Activated T-helper 2 cell treated with anti-CD3 and anti-CD28 coated beads, Interferon-gamma antibody, Interleukin-2, Interleukin-4, amounts not matched to agents 10 μg/mL and 5 μg/mL and 100 μg/mL, durations not matched to agents 14 hours and 24 hours and 36 hours (primary cell): Measurements from ENCODE around the gene ASB1. TPM values are rescaled to one million over a fixed set of nuclear protein-coding genes. Genes with fewer than 3 reads are reported as not detected.

Experiments used
- DNase-seq: peaks from one replicate; pipeline ENCODE4 v3.0.0; 2021; ENCODE audit warnings: low spot score
- H3K27ac Mint-ChIP-seq: one replicate; pipeline ENCODE4 v1.8.0; 2021; ENCODE audit warnings: mixed read lengths
- H3K27me3 Mint-ChIP-seq: one replicate; pipeline ENCODE4 v1.8.0; 2021; ENCODE audit warnings: low read depth, mixed read lengths
- H3K36me3 Mint-ChIP-seq: one replicate; pipeline ENCODE4 v1.8.0; 2021; ENCODE audit warnings: low read depth, mixed read lengths
- H3K4me1 Mint-ChIP-seq: one replicate; pipeline ENCODE4 v1.8.0; 2021; ENCODE audit warnings: low read depth, mixed read lengths
- H3K4me3 Mint-ChIP-seq: one replicate; pipeline ENCODE4 v1.8.0; 2021; ENCODE audit warnings: low read depth, mild to moderate bottlenecking, moderate library complexity, mixed read lengths
- H3K9me3 Mint-ChIP-seq: one replicate; pipeline ENCODE4 v1.8.0; 2021; ENCODE audit warnings: mixed read lengths
- intact Hi-C: fragments of 100-400 bp; cut with micrococcal nuclease; formaldehyde crosslinking; loops from one replicate; pipeline ENCODE4 v1.15.1; 2023
- total RNA-seq: library from RNA; stranded (reverse); gene quantifications from 2 replicates; pipeline ENCODE4 v1.2.3, GENCODE V29; 2022

Gene ASB1
- total RNA-seq, 1 donor from 2014 or later: 36.3 TPM

- Mint-ChIP-seq H3K9me3 (peaks cover 3% of the 10 kb centered on the region), H3K4me1 (peaks cover 2% of the 10 kb centered on the region), H3K27me3 (peaks cover under 1% of the 10 kb centered on the region), H3K27ac (no peak overlapping the region), H3K4me3 (no peak overlapping the region), H3K36me3 (no peaks in the 10 kb centered on the region)
- intact Hi-C loops: no loop called here
- no peak for DNase-seq
Measured at GRCh38 chr2:238461491-238461890, 34.8 kb downstream of the ASB1 start.

DNA sequence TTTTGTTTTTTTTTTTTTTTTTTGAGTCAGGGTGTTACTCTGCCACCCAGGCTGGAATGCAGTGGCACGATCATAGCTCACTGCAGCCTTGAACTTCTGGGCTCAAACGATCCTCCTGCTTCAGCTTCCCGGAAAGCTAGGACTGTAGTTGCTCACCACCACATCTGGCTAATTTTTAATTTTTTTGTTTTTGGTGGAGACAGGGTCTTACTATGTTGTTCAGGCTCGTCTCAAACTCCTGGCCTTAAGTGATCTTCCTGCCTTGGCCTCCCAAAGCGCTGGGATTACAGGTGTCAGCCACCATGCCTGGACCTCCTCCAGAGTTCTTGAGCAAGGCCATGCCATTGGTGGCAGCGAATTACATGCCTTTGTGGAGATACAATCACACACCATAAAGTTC, 35.2 kb downstream of the ASB1 start:
- H3K4me3 Mint-ChIP-seq: no peak overlapping the region
- H3K27me3 Mint-ChIP-seq: no peaks in the 10 kb centered on the region
- H3K4me1 Mint-ChIP-seq: peaks cover 2% of the 10 kb centered on the region
- no peak for DNase-seq
- no peaks in the 10 kb centered on the region for H3K36me3 Mint-ChIP-seq
- no peak overlapping the region for H3K27ac Mint-ChIP-seq
- intact Hi-C loops: loop anchor here (2.0 kb wide), 1 partner anchor 105 kb away; no protein-coding TSS in a partner anchor
- H3K9me3 Mint-ChIP-seq: no peaks in the 10 kb centered on the region

DNA sequence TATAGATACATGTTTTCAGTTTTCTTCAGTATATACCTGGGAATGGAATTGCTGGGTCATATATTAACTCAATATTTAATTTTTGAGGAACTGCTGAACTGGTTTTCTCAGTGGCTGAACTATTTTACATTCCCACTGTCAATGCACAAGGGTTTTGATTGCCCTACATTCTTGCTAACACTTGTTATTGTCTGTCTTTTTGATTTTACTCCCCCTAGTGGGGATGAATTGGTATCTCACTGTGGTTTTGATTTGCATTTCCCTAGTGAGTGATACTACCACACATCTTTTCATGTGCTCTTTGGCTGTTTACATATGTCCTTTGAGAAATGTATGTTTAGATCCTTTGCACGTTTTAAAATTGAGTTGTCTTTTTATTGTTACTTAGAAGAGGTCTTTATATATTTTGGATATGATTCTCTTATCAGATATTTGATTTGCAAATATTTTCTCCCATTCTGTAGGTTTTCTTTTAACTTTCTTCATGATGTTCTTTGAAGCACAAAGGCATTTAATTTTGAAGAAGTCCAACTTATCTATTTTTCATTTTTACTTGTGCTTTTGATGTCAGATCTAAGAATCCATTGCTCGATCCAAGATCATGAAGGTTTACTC, 36.2 kb downstream of the ASB1 start:
- Mint-ChIP-seq H3K27ac (no peak overlapping the region), H3K4me3 (no peak overlapping the region), H3K27me3 (no peaks in the 10 kb centered on the region), H3K4me1 (peaks cover 2% of the 10 kb centered on the region), H3K36me3 (no peaks in the 10 kb centered on the region), H3K9me3 (no peaks in the 10 kb centered on the region)
- no peak for DNase-seq
- intact Hi-C loops: loop anchor here (1.0 to 2.0 kb wide), 2 partner anchors 93 to 106 kb away; no protein-coding TSS in a partner anchor

DNA sequence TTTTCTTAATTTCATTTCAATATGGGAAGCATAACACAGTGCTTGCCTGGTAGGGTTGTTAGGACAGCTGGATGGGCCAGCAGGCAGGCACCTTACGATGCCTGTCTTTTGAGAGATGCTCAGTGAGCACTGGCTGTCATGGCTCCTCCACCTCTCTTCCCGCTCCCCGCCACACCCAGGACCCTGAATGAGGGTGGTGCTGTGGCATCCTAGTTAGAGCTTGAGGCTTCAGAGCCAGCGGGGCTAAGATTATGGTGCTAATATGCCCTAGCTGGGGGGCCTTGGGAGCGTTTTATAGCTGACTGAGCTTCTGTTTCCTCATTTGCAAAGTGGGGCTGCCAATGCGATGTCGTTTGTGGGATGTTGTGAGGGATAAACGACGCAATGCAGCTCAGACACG, 37.7 kb downstream of the ASB1 start:
- intact Hi-C loops: no loop called here
- no peak for DNase-seq
- H3K36me3 Mint-ChIP-seq: no peaks in the 10 kb centered on the region
- H3K4me3 Mint-ChIP-seq: no peak overlapping the region
- peaks cover 5% of the 10 kb centered on the region for H3K27me3 Mint-ChIP-seq
- peaks cover 2% of the 10 kb centered on the region for H3K4me1 Mint-ChIP-seq
- H3K9me3 Mint-ChIP-seq: peaks cover 7% of the 10 kb centered on the region
- no peak overlapping the region for H3K27ac Mint-ChIP-seq

DNA sequence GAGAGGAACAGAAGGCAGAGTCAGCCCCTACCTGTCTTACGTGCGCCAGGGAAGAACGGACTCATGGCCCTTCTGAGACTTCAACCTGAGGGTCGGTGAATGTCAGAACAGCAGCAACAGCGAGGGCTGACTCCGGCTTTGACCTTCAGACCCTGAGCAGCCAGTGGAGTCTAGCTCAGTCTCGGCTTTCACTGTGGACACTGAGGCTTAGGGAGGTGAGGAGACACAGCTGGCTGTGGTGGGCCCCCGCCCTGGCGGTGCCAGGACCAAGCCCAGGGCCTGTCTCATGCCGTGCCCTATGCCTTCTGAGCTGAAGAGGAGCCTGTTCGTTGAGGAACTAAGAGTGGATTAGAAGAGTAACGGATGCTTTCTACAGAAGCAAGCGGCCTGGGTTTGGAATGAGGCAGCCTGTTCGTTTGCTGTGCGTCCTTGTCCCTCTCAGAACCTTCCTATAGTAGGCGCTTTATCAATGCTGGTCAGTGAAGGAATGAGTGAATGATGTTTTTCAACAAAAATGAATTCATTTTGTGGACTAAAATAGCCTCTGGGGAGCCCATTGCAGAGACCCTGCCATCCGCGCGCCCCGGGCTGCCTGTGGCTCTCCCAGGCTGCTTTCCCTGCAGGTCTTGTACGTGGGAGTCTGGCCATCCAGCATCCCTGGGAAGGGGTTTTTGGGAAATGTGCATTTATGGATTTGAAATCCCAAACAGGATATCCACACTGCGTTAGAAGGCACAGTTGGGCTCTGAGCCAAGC, 38.9 kb downstream of the ASB1 start:
- no peak for DNase-seq
- no peak overlapping the region for H3K4me3 Mint-ChIP-seq
- H3K36me3 Mint-ChIP-seq: peaks cover 5% of the 10 kb centered on the region
- no peak overlapping the region for H3K27ac Mint-ChIP-seq
- intact Hi-C loops: no loop called here
- peaks cover 14% of the 10 kb centered on the region for H3K9me3 Mint-ChIP-seq
- peaks cover 2% of the 10 kb centered on the region for H3K4me1 Mint-ChIP-seq
- peaks cover 5% of the 10 kb centered on the region for H3K27me3 Mint-ChIP-seq

GRCh38 chr2:238466243-238466756, 39.6 kb downstream of the ASB1 start:
- no peak for DNase-seq
- H3K4me1 Mint-ChIP-seq: no peaks in the 10 kb centered on the region
- intact Hi-C loops: no loop called here
- H3K27me3 Mint-ChIP-seq: peaks cover 9% of the 10 kb centered on the region
- H3K9me3 Mint-ChIP-seq: peaks cover 15% of the 10 kb centered on the region
- peaks cover 5% of the 10 kb centered on the region for H3K36me3 Mint-ChIP-seq
- no peak overlapping the region for H3K27ac Mint-ChIP-seq
- H3K4me3 Mint-ChIP-seq: no peak overlapping the region

DNA sequence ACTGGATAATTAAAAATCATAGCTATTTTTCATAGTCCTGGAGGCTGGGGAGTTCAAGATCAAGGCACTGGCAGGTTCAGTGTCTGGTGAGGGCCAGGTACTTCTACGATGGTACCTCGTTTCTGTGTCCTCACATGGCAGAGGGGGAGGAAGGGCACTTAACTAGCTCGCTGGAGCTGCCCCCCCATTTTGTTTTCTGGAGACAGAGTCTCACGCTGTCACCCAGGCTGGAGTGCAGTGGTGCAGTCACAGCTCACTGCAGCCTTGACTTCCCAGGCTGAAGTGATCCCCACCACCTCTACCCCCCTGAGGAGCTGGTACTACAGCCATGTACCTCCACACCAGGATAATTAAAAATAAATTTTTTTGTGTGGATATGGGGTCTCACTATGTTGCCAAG, 40.3 kb downstream of the ASB1 start:
- Mint-ChIP-seq H3K9me3 (peaks cover 18% of the 10 kb centered on the region), H3K4me3 (no peak overlapping the region), H3K27ac (no peak overlapping the region), H3K36me3 (peaks cover 5% of the 10 kb centered on the region), H3K4me1 (no peaks in the 10 kb centered on the region), H3K27me3 (peaks cover 12% of the 10 kb centered on the region)
- DNase-seq: no peak
- intact Hi-C loops: no loop called here

GRCh38 chr2:238467792-238468191, 41.1 kb downstream of the ASB1 start:
- H3K4me3 Mint-ChIP-seq: no peak overlapping the region
- no peak for DNase-seq
- H3K36me3 Mint-ChIP-seq: peaks cover 10% of the 10 kb centered on the region
- peaks cover 26% of the 10 kb centered on the region for H3K9me3 Mint-ChIP-seq
- intact Hi-C loops: no loop called here
- H3K27me3 Mint-ChIP-seq: peaks cover 17% of the 10 kb centered on the region
- H3K27ac Mint-ChIP-seq: no peak overlapping the region
- H3K4me1 Mint-ChIP-seq: no peaks in the 10 kb centered on the region

- H3K36me3 Mint-ChIP-seq: peaks cover 11% of the 10 kb centered on the region
- no peaks in the 10 kb centered on the region for H3K4me1 Mint-ChIP-seq
- peaks cover 39% of the 10 kb centered on the region for H3K9me3 Mint-ChIP-seq
- H3K4me3 Mint-ChIP-seq: no peak overlapping the region
- intact Hi-C loops: no loop called here
- no peak overlapping the region for H3K27ac Mint-ChIP-seq
- no peak for DNase-seq
- H3K27me3 Mint-ChIP-seq: peaks cover 20% of the 10 kb centered on the region
Measured at GRCh38 chr2:238469155-238469554, 42.4 kb downstream of the ASB1 start.

DNA sequence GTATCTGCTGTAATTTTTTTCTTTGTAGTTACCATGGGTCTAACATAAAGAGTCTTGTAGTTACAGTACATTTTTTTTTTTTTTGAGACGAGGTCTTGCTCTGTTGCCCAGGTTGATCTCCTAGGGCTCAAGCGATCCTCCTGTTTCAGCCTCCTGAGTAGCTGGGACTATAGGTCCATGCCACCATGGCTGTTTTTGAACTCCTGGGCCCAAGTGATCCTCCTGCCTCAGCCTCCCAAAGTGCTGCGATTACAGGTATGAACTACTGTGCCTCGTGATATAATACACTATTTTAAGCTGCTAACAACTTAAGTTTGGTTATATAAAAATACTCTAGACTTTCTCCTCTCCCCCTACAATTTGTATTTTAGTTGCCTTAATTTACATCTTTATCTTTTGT, 46.3 kb downstream of the ASB1 start:
- peaks cover 20% of the 10 kb centered on the region for H3K27me3 Mint-ChIP-seq
- H3K4me1 Mint-ChIP-seq: no peaks in the 10 kb centered on the region
- H3K27ac Mint-ChIP-seq: no peak overlapping the region
- H3K36me3 Mint-ChIP-seq: peaks cover 11% of the 10 kb centered on the region
- peaks cover 46% of the 10 kb centered on the region for H3K9me3 Mint-ChIP-seq
- DNase-seq: no peak
- H3K4me3 Mint-ChIP-seq: no peak overlapping the region
- intact Hi-C loops: no loop called here

DNA sequence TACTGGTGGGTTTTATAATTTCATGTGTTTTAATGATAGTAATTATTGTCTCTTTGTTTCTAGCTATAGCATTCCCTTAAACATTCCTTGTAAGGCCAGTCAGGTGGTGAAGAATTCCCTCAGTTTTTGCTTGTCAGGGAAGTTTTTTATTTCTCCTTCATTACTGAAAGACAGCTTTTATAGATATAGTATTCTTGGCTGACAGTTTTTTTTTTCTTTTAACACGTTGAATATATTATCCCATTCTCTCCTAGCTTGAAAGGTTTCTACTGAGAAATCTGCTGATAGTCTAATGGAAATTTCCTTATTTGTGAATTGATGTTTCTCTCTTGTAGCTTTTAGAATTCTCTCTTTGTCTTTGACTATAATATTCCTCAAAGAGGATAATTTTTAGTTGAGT, 46.8 kb downstream of the ASB1 start:
- intact Hi-C loops: no loop called here
- Mint-ChIP-seq H3K4me1 (no peaks in the 10 kb centered on the region), H3K27me3 (peaks cover 20% of the 10 kb centered on the region), H3K36me3 (peaks cover 11% of the 10 kb centered on the region), H3K4me3 (no peak overlapping the region), H3K27ac (no peak overlapping the region), H3K9me3 (peaks cover 45% of the 10 kb centered on the region)
- DNase-seq: no peak

DNA sequence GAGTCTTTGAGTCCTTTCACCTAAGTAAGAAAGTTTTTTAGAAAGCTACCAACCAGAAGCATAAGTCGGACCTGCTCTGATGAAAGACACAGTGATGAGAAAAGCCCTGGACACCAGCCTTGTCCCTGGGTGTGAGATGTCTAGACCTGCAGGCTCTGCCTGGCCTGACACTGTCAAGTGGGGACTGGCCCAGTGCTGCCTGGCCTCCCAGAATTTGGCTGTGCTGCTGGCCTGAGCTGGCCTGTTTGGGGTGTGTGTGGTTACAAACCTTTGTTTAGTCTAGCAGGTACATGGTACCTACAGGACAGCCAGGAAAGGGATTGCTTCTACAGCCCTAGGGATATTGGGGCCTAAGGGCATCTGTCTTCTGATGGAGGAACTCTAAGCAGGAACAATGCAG, 48.3 kb downstream of the ASB1 start:
- no peaks in the 10 kb centered on the region for H3K4me1 Mint-ChIP-seq
- intact Hi-C loops: no loop called here
- no peak for DNase-seq
- peaks cover 15% of the 10 kb centered on the region for H3K27me3 Mint-ChIP-seq
- peaks cover 39% of the 10 kb centered on the region for H3K9me3 Mint-ChIP-seq
- H3K36me3 Mint-ChIP-seq: peaks cover 9% of the 10 kb centered on the region
- no peak overlapping the region for H3K27ac Mint-ChIP-seq
- no peak overlapping the region for H3K4me3 Mint-ChIP-seq

GRCh38 chr2:238475566-238475965, 48.8 kb downstream of the ASB1 start:
- intact Hi-C loops: no loop called here
- peaks cover 6% of the 10 kb centered on the region for H3K36me3 Mint-ChIP-seq
- no peak overlapping the region for H3K27ac Mint-ChIP-seq
- H3K4me3 Mint-ChIP-seq: no peak overlapping the region
- DNase-seq: no peak
- H3K9me3 Mint-ChIP-seq: peaks cover 41% of the 10 kb centered on the region
- no peaks in the 10 kb centered on the region for H3K4me1 Mint-ChIP-seq
- peaks cover 15% of the 10 kb centered on the region for H3K27me3 Mint-ChIP-seq
